ENCODE results near the gene NAV2. TPM values are rescaled to one million over a fixed set of nuclear protein-coding genes. Genes with fewer than 3 reads are reported as not detected.

NAV2 gene
- polyA plus RNA-seq, 2 donors = 4.3 to 9.7 TPM

DNA sequence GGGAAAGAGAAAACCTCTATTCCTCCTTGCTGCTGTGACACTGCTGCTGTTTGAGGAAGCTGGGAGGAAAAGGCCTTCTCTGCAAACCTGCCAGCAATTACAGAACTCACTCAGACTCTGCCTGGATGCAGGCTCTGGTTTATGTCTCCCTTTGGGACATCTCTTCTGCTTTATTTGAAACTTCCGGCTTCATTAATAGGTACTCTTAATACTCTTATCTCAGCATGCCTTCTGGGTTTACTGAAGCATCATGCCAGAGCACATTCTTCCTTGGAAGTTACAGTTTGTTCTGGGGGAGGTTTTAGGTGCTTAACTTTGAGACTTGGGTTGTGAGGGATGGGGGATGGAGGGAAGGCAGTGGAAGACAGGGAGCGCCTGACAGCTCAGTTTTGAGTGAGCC lies 79.9 kb downstream of the NAV2 start:
- H3K27ac ChIP-seq (ENCODE audit: low read depth in 2 of 2, low read length in 1 of 2) = no peak overlapping the region
- no peaks in the 10 kb centered on the region for H3K36me3 ChIP-seq (ENCODE audit: control insufficient read depth in 2 of 2, insufficient read depth in 2 of 2, low read length in 1 of 2)
- H3K4me3 ChIP-seq (ENCODE audit: low read depth in 1 of 2, low read length in 2 of 2) = no peak overlapping the region
- peaks cover 2 to 3% of the 10 kb centered on the region in 2 donors for H3K4me1 ChIP-seq (ENCODE audit: control insufficient read depth in 2 of 2, insufficient read depth in 2 of 2, low read length in 1 of 2)
- H3K27me3 ChIP-seq (ENCODE audit: control insufficient read depth in 1 of 2, insufficient read depth in 2 of 2, low read length in 2 of 2) = no peaks in the 10 kb centered on the region
- 78 to 82% methylated on average over 2 of the region's 2 CpGs for WGBS, 2 donors
- H3K9me3 ChIP-seq (ENCODE audit: control insufficient read depth in 2 of 2, insufficient read depth in 1 of 2, low read depth in 1 of 2, low read length in 1 of 2) = no peaks in the 10 kb centered on the region

DNA sequence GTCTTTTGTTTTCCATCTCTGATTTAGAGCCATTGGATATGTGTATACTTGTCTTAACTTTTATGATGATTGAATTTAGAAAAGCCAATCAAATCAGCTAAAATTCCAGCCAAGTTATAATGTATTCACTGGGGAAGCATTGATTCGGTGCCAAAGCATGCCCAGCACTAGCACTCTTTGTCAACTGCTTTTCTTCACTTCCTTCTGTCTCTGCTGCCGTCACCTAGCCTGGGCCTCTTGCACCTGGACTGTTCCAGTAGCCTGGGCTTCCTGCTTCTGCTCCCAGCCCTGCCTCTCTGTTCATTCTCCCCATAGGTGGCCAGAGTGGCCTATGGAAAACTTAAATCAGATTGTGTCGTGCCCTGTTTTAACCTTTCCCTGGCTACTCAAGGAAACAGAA lies 80.7 kb downstream of the NAV2 start:
- Histone ChIP-seq H3K4me3 (ENCODE audit: low read depth in 1 of 2, low read length in 2 of 2) (no peak overlapping the region), H3K27ac (ENCODE audit: low read depth in 2 of 2, low read length in 1 of 2) (no peak overlapping the region), H3K4me1 (ENCODE audit: control insufficient read depth in 2 of 2, insufficient read depth in 2 of 2, low read length in 1 of 2) (peaks cover 2 to 3% of the 10 kb centered on the region in 2 donors), H3K36me3 (ENCODE audit: control insufficient read depth in 2 of 2, insufficient read depth in 2 of 2, low read length in 1 of 2) (no peaks in the 10 kb centered on the region), H3K27me3 (ENCODE audit: control insufficient read depth in 1 of 2, insufficient read depth in 2 of 2, low read length in 2 of 2) (no peaks in the 10 kb centered on the region), H3K9me3 (ENCODE audit: control insufficient read depth in 2 of 2, insufficient read depth in 1 of 2, low read depth in 1 of 2, low read length in 1 of 2) (no peaks in the 10 kb centered on the region)
- WGBS, 2 donors = 43 to 62% methylated on average over 3 of the region's 3 CpGs

- H3K4me1 ChIP-seq (ENCODE audit: control insufficient read depth in 2 of 2, insufficient read depth in 2 of 2, low read length in 1 of 2) = peaks cover 2 to 3% of the 10 kb centered on the region in 2 donors
- H3K4me3 ChIP-seq (ENCODE audit: low read depth in 1 of 2, low read length in 2 of 2) = no peak overlapping the region
- no peaks in the 10 kb centered on the region for H3K9me3 ChIP-seq (ENCODE audit: control insufficient read depth in 2 of 2, insufficient read depth in 1 of 2, low read depth in 1 of 2, low read length in 1 of 2)
- no peak overlapping the region for H3K27ac ChIP-seq (ENCODE audit: low read depth in 2 of 2, low read length in 1 of 2)
- WGBS, 2 donors = 91 to 95% methylated on average over 6 of the region's 6 CpGs
- H3K36me3 ChIP-seq (ENCODE audit: control insufficient read depth in 2 of 2, insufficient read depth in 2 of 2, low read length in 1 of 2) = no peaks in the 10 kb centered on the region
- no peaks in the 10 kb centered on the region for H3K27me3 ChIP-seq (ENCODE audit: control insufficient read depth in 1 of 2, insufficient read depth in 2 of 2, low read length in 2 of 2)
These were observed 81.5 kb downstream of the NAV2 start for GRCh38 chr11:19794161-19794560.

- Histone ChIP-seq H3K36me3 (ENCODE audit: control insufficient read depth in 2 of 2, insufficient read depth in 2 of 2, low read length in 1 of 2) (no peaks in the 10 kb centered on the region), H3K27me3 (ENCODE audit: control insufficient read depth in 1 of 2, insufficient read depth in 2 of 2, low read length in 2 of 2) (no peaks in the 10 kb centered on the region), H3K27ac (ENCODE audit: low read depth in 2 of 2, low read length in 1 of 2) (no peak overlapping the region), H3K4me3 (ENCODE audit: low read depth in 1 of 2, low read length in 2 of 2) (no peak overlapping the region), H3K4me1 (ENCODE audit: control insufficient read depth in 2 of 2, insufficient read depth in 2 of 2, low read length in 1 of 2) (peaks cover 2 to 3% of the 10 kb centered on the region in 2 donors), H3K9me3 (ENCODE audit: control insufficient read depth in 2 of 2, insufficient read depth in 1 of 2, low read depth in 1 of 2, low read length in 1 of 2) (no peaks in the 10 kb centered on the region)
- 97% methylated on average over 1 of the region's 1 CpG for WGBS, 2 donors
These were observed 82.4 kb downstream of the NAV2 start for GRCh38 chr11:19795082-19795481.

DNA sequence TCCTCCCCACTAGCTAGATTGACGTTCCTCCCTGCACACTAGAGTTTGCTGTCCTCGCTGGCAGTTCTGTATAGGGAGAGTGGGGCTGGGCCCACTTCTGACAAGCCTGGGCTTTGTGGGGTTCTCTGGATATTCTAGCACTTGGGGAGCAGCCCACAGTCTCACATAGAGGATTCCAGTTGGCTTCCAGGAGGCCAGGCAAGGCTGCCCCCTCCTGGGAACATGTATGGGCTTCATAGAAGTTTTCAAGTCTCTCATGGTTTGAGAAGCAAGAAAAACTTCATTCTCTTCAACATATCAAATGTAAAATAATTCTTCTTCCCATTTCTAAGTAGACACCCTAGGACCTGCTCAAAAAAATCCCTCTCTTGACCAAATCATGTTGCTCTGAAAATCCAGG lies 87.5 kb downstream of the NAV2 start:
- 89 to 92% methylated on average over 2 of the region's 2 CpGs for WGBS, 2 donors
- Histone ChIP-seq H3K36me3 (ENCODE audit: control insufficient read depth in 2 of 2, insufficient read depth in 2 of 2, low read length in 1 of 2) (no peaks in the 10 kb centered on the region), H3K4me3 (ENCODE audit: low read depth in 1 of 2, low read length in 2 of 2) (no peak overlapping the region), H3K9me3 (ENCODE audit: control insufficient read depth in 2 of 2, insufficient read depth in 1 of 2, low read depth in 1 of 2, low read length in 1 of 2) (no peaks in the 10 kb centered on the region), H3K27ac (ENCODE audit: low read depth in 2 of 2, low read length in 1 of 2) (no peak overlapping the region), H3K27me3 (ENCODE audit: control insufficient read depth in 1 of 2, insufficient read depth in 2 of 2, low read length in 2 of 2) (no peaks in the 10 kb centered on the region), H3K4me1 (ENCODE audit: control insufficient read depth in 2 of 2, insufficient read depth in 2 of 2, low read length in 1 of 2) (peaks cover 4 to 13% of the 10 kb centered on the region in 2 donors)

GRCh38 chr11:19800714-19801519 lies 88.3 kb downstream of the NAV2 start:
- Histone ChIP-seq H3K4me1 (ENCODE audit: control insufficient read depth in 2 of 2, insufficient read depth in 2 of 2, low read length in 1 of 2) (peaks cover 4 to 13% of the 10 kb centered on the region in 2 donors), H3K27me3 (ENCODE audit: control insufficient read depth in 1 of 2, insufficient read depth in 2 of 2, low read length in 2 of 2) (no peaks in the 10 kb centered on the region), H3K36me3 (ENCODE audit: control insufficient read depth in 2 of 2, insufficient read depth in 2 of 2, low read length in 1 of 2) (no peaks in the 10 kb centered on the region), H3K4me3 (ENCODE audit: low read depth in 1 of 2, low read length in 2 of 2) (no peak overlapping the region), H3K9me3 (ENCODE audit: control insufficient read depth in 2 of 2, insufficient read depth in 1 of 2, low read depth in 1 of 2, low read length in 1 of 2) (no peaks in the 10 kb centered on the region), H3K27ac (ENCODE audit: low read depth in 2 of 2, low read length in 1 of 2) (peak overlapping the region in 1 of 2 donors; percentile 43)
- 62 to 63% methylated on average over 4 of the region's 4 CpGs for WGBS, 2 donors

GRCh38 chr11:19802773-19803293 lies 90.2 kb downstream of the NAV2 start:
- 58 to 66% methylated on average over 4 of the region's 4 CpGs for WGBS, 2 donors
- Histone ChIP-seq H3K27me3 (ENCODE audit: control insufficient read depth in 1 of 2, insufficient read depth in 2 of 2, low read length in 2 of 2) (no peaks in the 10 kb centered on the region), H3K36me3 (ENCODE audit: control insufficient read depth in 2 of 2, insufficient read depth in 2 of 2, low read length in 1 of 2) (no peaks in the 10 kb centered on the region), H3K9me3 (ENCODE audit: control insufficient read depth in 2 of 2, insufficient read depth in 1 of 2, low read depth in 1 of 2, low read length in 1 of 2) (no peaks in the 10 kb centered on the region), H3K4me3 (ENCODE audit: low read depth in 1 of 2, low read length in 2 of 2) (no peak overlapping the region), H3K4me1 (ENCODE audit: control insufficient read depth in 2 of 2, insufficient read depth in 2 of 2, low read length in 1 of 2) (peaks cover 4 to 13% of the 10 kb centered on the region in 2 donors), H3K27ac (ENCODE audit: low read depth in 2 of 2, low read length in 1 of 2) (no peak overlapping the region)

- 32 to 44% methylated on average over 3 of the region's 3 CpGs for WGBS, 2 donors
- Histone ChIP-seq H3K4me1 (ENCODE audit: control insufficient read depth in 2 of 2, insufficient read depth in 2 of 2, low read length in 1 of 2) (peaks cover 4 to 13% of the 10 kb centered on the region in 2 donors), H3K27me3 (ENCODE audit: control insufficient read depth in 1 of 2, insufficient read depth in 2 of 2, low read length in 2 of 2) (no peaks in the 10 kb centered on the region), H3K27ac (ENCODE audit: low read depth in 2 of 2, low read length in 1 of 2) (peak overlapping the region; percentile 38 to 69), H3K9me3 (ENCODE audit: control insufficient read depth in 2 of 2, insufficient read depth in 1 of 2, low read depth in 1 of 2, low read length in 1 of 2) (no peaks in the 10 kb centered on the region), H3K4me3 (ENCODE audit: low read depth in 1 of 2, low read length in 2 of 2) (no peak overlapping the region), H3K36me3 (ENCODE audit: control insufficient read depth in 2 of 2, insufficient read depth in 2 of 2, low read length in 1 of 2) (no peaks in the 10 kb centered on the region)
These were observed 90.9 kb downstream of the NAV2 start for GRCh38 chr11:19803506-19803998.

DNA sequence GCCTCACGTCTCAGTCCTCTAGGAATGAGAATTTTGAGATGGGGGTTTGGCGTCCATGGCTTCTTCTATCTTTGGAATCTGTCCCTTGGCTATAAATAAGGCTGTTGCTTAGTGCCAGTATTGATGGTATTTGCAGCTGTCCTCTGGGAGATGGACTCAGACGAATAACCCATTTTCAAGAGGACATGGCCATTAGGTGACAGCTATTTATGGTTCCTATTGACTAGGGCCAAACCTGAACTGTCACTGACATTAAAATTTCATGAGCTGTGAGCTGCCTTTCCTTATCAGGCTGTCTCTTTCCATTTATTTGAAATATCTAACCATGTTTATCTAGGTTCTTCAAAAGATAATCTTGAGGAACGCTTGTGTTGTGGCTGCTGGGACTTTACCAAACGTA lies 92.7 kb downstream of the NAV2 start:
- H3K27me3 ChIP-seq (ENCODE audit: control insufficient read depth in 1 of 2, insufficient read depth in 2 of 2, low read length in 2 of 2) = no peaks in the 10 kb centered on the region
- H3K27ac ChIP-seq (ENCODE audit: low read depth in 2 of 2, low read length in 1 of 2) = no peak overlapping the region
- no peak overlapping the region for H3K4me3 ChIP-seq (ENCODE audit: low read depth in 1 of 2, low read length in 2 of 2)
- H3K4me1 ChIP-seq (ENCODE audit: control insufficient read depth in 2 of 2, insufficient read depth in 2 of 2, low read length in 1 of 2) = peaks cover 4 to 13% of the 10 kb centered on the region in 2 donors
- H3K36me3 ChIP-seq (ENCODE audit: control insufficient read depth in 2 of 2, insufficient read depth in 2 of 2, low read length in 1 of 2) = no peaks in the 10 kb centered on the region
- H3K9me3 ChIP-seq (ENCODE audit: control insufficient read depth in 2 of 2, insufficient read depth in 1 of 2, low read depth in 1 of 2, low read length in 1 of 2) = no peaks in the 10 kb centered on the region
- 60 to 64% methylated on average over 5 of the region's 5 CpGs for WGBS, 2 donors

GRCh38 chr11:19805827-19806226 lies 93.2 kb downstream of the NAV2 start:
- WGBS, 2 donors = 61 to 71% methylated on average over 2 of the region's 2 CpGs
- H3K27me3 ChIP-seq (ENCODE audit: control insufficient read depth in 1 of 2, insufficient read depth in 2 of 2, low read length in 2 of 2) = no peaks in the 10 kb centered on the region
- no peak overlapping the region for H3K27ac ChIP-seq (ENCODE audit: low read depth in 2 of 2, low read length in 1 of 2)
- H3K36me3 ChIP-seq (ENCODE audit: control insufficient read depth in 2 of 2, insufficient read depth in 2 of 2, low read length in 1 of 2) = no peaks in the 10 kb centered on the region
- no peaks in the 10 kb centered on the region for H3K9me3 ChIP-seq (ENCODE audit: control insufficient read depth in 2 of 2, insufficient read depth in 1 of 2, low read depth in 1 of 2, low read length in 1 of 2)
- no peak overlapping the region for H3K4me3 ChIP-seq (ENCODE audit: low read depth in 1 of 2, low read length in 2 of 2)
- peaks cover 4 to 13% of the 10 kb centered on the region in 2 donors for H3K4me1 ChIP-seq (ENCODE audit: control insufficient read depth in 2 of 2, insufficient read depth in 2 of 2, low read length in 1 of 2)

Data from esophagus (tissue), 2 donors.